HL-60 (cell line): ENCODE data around the gene PPP1R9B.

Experiments used
- DNase-seq, 2 experiments: peaks; one replicate each; pipeline ENCODE4 v3.0.0-alpha.2; 2010 to 2020; ENCODE audit warnings: low read depth in 1 of 2, low spot score in 1 of 2
- H3K27ac ChIP-seq: fragments of 250-450 bp; sonication (Bioruptor Pico); replicated peaks from 2 replicates; pipeline ENCODE4 v1.5.1; 2020; ENCODE audit warnings: mild to moderate bottlenecking, moderate library complexity
- H3K27me3 ChIP-seq: fragments of 250-450 bp; sonication (Bioruptor Pico); 2 replicates; pipeline ENCODE4 v1.5.1; 2021; ENCODE audit warnings: mild to moderate bottlenecking, moderate library complexity; ENCODE audit not compliant: insufficient read depth, poor library complexity, severe bottlenecking
- H3K4me3 ChIP-seq: replicated peaks from 2 replicates; pipeline ENCODE4 v1.5.1; 2011; ENCODE audit warnings: mild to moderate bottlenecking, control low read depth, low read length; ENCODE audit not compliant: insufficient read depth
- CTCF ChIP-seq: IDR thresholded peaks from one replicate; pipeline ENCODE4 v1.5.1; 2011; ENCODE audit warnings: low read length, control low read depth, inconsistent platforms; ENCODE audit not compliant: insufficient read depth
- GABPA ChIP-seq: IDR thresholded peaks from 2 replicates; pipeline ENCODE4 v1.6.1; 2012; ENCODE audit warnings: low read depth
- POLR2AphosphoS5 ChIP-seq: IDR thresholded peaks from 2 replicates; pipeline ENCODE4 v1.6.1; 2012; ENCODE audit warnings: low read depth
- REST ChIP-seq: IDR thresholded peaks from 2 replicates; pipeline ENCODE4 v1.6.1; 2012; ENCODE audit warnings: low read depth; ENCODE audit not compliant: insufficient replicate concordance
- SPI1 ChIP-seq: IDR thresholded peaks from 2 replicates; pipeline ENCODE4 v1.6.1; 2012; ENCODE audit warnings: low read depth, mild to moderate bottlenecking, borderline replicate concordance

PPP1R9B gene

GRCh38 chr17:50152736-50153135 lies 2.3 kb upstream of the PPP1R9B start:
- H3K27me3 ChIP-seq: no peaks in the 10 kb centered on the region
- no peak overlapping the region for H3K27ac ChIP-seq
- no peak for DNase-seq
- H3K4me3 ChIP-seq: no peak overlapping the region
- TF ChIP-seq REST (no peak), POLR2AphosphoS5 (no peak), SPI1 (no peak), CTCF (no peak), GABPA (no peak)

- peak; percentile 77 to 91 for DNase-seq
- TF ChIP-seq SPI1 (peak; percentile 83), REST (no peak), POLR2AphosphoS5 (peak; percentile 73)
- Histone ChIP-seq H3K27me3 (no peaks in the 10 kb centered on the region), H3K27ac (peak overlapping the region; percentile 81), H3K4me3 (peak overlapping the region; percentile 79)
Observed at GRCh38 chr17:50151937-50152547, 1.6 kb upstream of the PPP1R9B start.

GRCh38 chr17:50151041-50151936 lies 812 bp upstream of the PPP1R9B start:
- Histone ChIP-seq H3K27ac (peak overlapping the region; percentile 81), H3K4me3 (peak overlapping the region; percentile 79)

More at GRCh38 chr17:50151041-50151936, 812 bp upstream of the PPP1R9B start:
- TF ChIP-seq POLR2AphosphoS5 (peak; percentile 48), GABPA (peak; percentile 73), SPI1 (no peak), CTCF (peak; percentile 46), REST (no peak)
- peak; percentile 90 to 94 for DNase-seq
- H3K27me3 ChIP-seq: no peaks in the 10 kb centered on the region
